ENCODE measurements around the gene PLEKHG1. TPM values are rescaled to one million over a fixed set of nuclear protein-coding genes. Genes with fewer than 3 reads are reported as not detected.

Gene PLEKHG1
- polyA plus RNA-seq, 2 of the 4 experiments (the other 2 are of a cell fraction) = 0.17 to 0.93 TPM

DNA sequence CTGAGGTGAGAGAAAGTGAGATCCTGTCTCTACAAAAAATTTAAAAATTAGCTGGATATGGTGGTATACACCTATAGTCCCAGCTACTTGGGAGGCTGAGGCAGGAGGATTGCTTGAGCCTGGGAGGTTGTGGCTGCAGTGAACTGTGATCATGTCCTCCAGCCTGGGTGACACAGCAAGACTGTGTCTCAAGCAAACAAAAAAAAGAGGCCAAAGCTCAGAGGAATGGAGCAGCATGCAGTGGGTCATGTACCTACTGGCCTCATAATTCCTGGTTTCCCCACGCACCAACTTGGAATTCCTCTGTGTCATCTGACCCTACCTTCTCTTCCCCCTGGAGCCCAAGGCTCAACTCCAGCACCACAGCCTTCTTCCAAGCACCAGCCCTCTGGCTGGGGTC is 15.1 kb upstream of the PLEKHG1 start:
- ATAC-seq = no peak
- TF ChIP-seq, protein P1, sequence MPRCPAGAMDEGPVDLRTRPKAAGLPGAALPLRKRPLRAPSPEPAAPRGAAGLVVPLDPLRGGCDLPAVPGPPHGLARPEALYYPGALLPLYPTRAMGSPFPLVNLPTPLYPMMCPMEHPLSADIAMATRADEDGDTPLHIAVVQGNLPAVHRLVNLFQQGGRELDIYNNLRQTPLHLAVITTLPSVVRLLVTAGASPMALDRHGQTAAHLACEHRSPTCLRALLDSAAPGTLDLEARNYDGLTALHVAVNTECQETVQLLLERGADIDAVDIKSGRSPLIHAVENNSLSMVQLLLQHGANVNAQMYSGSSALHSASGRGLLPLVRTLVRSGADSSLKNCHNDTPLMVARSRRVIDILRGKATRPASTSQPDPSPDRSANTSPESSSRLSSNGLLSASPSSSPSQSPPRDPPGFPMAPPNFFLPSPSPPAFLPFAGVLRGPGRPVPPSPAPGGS (IDR thresholded peaks at IDR 0.05) = no peak
- TF ChIP-seq, protein P2, sequence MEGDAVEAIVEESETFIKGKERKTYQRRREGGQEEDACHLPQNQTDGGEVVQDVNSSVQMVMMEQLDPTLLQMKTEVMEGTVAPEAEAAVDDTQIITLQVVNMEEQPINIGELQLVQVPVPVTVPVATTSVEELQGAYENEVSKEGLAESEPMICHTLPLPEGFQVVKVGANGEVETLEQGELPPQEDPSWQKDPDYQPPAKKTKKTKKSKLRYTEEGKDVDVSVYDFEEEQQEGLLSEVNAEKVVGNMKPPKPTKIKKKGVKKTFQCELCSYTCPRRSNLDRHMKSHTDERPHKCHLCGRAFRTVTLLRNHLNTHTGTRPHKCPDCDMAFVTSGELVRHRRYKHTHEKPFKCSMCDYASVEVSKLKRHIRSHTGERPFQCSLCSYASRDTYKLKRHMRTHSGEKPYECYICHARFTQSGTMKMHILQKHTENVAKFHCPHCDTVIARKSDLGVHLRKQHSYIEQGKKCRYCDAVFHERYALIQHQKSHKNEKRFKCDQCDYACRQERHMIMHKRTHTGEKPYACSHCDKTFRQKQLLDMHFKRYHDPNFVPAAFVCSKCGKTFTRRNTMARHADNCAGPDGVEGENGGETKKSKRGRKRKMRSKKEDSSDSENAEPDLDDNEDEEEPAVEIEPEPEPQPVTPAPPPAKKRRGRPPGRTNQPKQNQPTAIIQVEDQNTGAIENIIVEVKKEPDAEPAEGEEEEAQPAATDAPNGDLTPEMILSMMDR (IDR thresholded peaks at IDR 0.05) = no peak

DNA sequence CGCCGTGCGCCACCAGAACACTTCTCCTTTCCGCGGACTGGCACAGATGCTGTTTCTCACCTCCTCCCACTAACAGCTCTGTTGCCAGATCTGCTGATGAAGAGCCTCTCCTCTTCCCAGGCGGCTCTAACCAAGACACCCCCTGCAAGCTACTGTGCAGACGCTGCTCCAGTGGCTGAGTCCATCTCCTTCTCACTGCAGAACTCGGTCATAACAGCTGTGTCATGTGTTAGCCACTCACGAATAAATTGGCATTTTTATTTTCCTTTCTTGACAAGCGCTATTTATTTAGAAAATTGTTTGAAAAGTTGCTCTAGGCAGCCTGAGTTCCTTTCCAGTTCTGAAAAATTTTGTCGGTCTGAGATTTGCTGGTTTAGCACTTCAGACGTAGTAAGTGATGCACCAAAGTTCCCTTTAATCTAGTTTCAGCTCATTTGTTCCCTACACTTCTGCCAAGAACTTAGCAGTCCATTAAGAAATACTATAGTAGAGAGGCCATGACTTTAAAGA is 12.8 kb upstream of the PLEKHG1 start:
- ATAC-seq = no peak
- 73% methylated on average over 12 of the region's 12 CpGs for WGBS (ENCODE audit: missing lambda C conversion rate)
- DNase-seq (ENCODE audit: low read depth in 1 of 2, low spot score in 1 of 2) = no peak
- no peak overlapping the region for H3K27ac ChIP-seq
- no peaks in the 10 kb centered on the region for H3K9me3 ChIP-seq
- no peak overlapping the region for H3K4me3 ChIP-seq
- no peak for FAIRE-seq
- H3K4me1 ChIP-seq = no peaks in the 10 kb centered on the region
- TF ChIP-seq KDM1A (IDR thresholded peaks at IDR 0.05; ENCODE audit: low read depth) (no peak), TFCP2L1 (CRISPR knock-in tag; IDR thresholded peaks at IDR 0.05) (no peak)
- TF ChIP-seq, protein P3, sequence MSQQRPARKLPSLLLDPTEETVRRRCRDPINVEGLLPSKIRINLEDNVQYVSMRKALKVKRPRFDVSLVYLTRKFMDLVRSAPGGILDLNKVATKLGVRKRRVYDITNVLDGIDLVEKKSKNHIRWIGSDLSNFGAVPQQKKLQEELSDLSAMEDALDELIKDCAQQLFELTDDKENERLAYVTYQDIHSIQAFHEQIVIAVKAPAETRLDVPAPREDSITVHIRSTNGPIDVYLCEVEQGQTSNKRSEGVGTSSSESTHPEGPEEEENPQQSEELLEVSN (IDR thresholded peaks at IDR 0.05; ENCODE audit: borderline replicate concordance, low read depth) = no peak
- TF ChIP-seq, protein P4, sequence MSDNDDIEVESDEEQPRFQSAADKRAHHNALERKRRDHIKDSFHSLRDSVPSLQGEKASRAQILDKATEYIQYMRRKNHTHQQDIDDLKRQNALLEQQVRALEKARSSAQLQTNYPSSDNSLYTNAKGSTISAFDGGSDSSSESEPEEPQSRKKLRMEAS (IDR thresholded peaks at IDR 0.05) = no peak
- H3K4me2 ChIP-seq = no peak overlapping the region
- CTCF ChIA-PET = no interaction called here
- POLR2A ChIA-PET = no interaction called here

More for the DNA sequence above, 15.1 kb upstream of the PLEKHG1 start:
- H3K9me3 ChIP-seq = no peaks in the 10 kb centered on the region
- no peaks in the 10 kb centered on the region for H3K4me1 ChIP-seq
- ChIA-PET POLR2A (no interaction called here), CTCF (interaction anchor here (1.3 kb wide), 1 partner anchor 166 kb away, joined by 3 read pairs; no protein-coding TSS in a partner anchor)
- no peak overlapping the region for H3K4me2 ChIP-seq
- no peak for FAIRE-seq
- no peak overlapping the region for H3K4me3 ChIP-seq
- H3K27ac ChIP-seq = no peak overlapping the region
- WGBS (ENCODE audit: missing lambda C conversion rate) = 75% methylated on average over 1 of the region's 1 CpG
- DNase-seq (ENCODE audit: low read depth in 1 of 2, low spot score in 1 of 2) = no peak

DNA sequence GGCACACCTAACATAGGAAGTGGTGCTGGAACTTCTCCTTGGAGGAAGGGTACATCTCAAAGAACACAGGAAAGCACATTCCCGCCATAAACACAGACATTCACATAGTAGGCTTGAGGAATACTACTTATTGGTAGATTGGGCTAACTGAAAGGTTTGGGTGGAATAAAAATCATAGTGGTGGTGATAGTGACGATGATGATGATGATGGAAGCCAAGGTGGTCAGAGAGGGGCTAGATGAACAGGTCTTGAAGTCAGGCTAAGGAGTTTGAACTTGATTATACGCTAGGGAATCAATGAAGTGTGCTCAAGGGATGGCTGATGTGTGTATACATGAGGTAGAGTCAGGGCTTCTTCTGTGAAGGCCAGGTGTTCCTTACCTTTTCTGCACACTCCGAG is 12.0 kb upstream of the PLEKHG1 start:
- FAIRE-seq (no peak), DNase-seq (ENCODE audit: low read depth in 1 of 2, low spot score in 1 of 2) (no peak), ATAC-seq (no peak)
- Histone ChIP-seq H3K4me1 (no peaks in the 10 kb centered on the region), H3K9me3 (no peaks in the 10 kb centered on the region), H3K4me3 (no peak overlapping the region), H3K4me2 (no peak overlapping the region), H3K27ac (no peak overlapping the region)
- TF ChIP-seq FOSL2 (IDR thresholded peaks at IDR 0.05) (no peak), FOSL2 (CRISPR knock-in tag; IDR thresholded peaks at IDR 0.05) (no peak), RFX5 (IDR thresholded peaks at IDR 0.05) (no peak), EHMT2 (IDR thresholded peaks at IDR 0.05; ENCODE audit: low read depth) (no peak), FOSB (CRISPR knock-in tag; IDR thresholded peaks at IDR 0.05) (no peak), RAD21 (conservative IDR thresholded peaks at IDR 0.05 in 1 of 2, IDR thresholded peaks at IDR 0.05 in 1 of 2) (no peak), HEYL (CRISPR knock-in tag; IDR thresholded peaks at IDR 0.05) (no peak), KDM1A (IDR thresholded peaks at IDR 0.05; ENCODE audit: low read depth) (no peak), CEBPB (IDR thresholded peaks at IDR 0.05) (no peak), HOXB5 (CRISPR knock-in tag; IDR thresholded peaks at IDR 0.05) (no peak), SMC3 (IDR thresholded peaks at IDR 0.05) (no peak), JUNB (IDR thresholded peaks at IDR 0.05) (no peak)
- TF ChIP-seq, protein P3 (IDR thresholded peaks at IDR 0.05; ENCODE audit: borderline replicate concordance, low read depth) = no peak
- TF ChIP-seq, protein P5, sequence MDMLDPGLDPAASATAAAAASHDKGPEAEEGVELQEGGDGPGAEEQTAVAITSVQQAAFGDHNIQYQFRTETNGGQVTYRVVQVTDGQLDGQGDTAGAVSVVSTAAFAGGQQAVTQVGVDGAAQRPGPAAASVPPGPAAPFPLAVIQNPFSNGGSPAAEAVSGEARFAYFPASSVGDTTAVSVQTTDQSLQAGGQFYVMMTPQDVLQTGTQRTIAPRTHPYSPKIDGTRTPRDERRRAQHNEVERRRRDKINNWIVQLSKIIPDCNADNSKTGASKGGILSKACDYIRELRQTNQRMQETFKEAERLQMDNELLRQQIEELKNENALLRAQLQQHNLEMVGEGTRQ (IDR thresholded peaks at IDR 0.05) = no peak
- TF ChIP-seq, protein P4 (IDR thresholded peaks at IDR 0.05) = no peak
- 23% methylated on average over 4 of the region's 4 CpGs for WGBS (ENCODE audit: missing lambda C conversion rate)
- POLR2A ChIA-PET = no interaction called here
- CTCF ChIA-PET = no interaction called here
